ENCODE measurements around the gene DCAF7.

The DCAF7 gene

DNA sequence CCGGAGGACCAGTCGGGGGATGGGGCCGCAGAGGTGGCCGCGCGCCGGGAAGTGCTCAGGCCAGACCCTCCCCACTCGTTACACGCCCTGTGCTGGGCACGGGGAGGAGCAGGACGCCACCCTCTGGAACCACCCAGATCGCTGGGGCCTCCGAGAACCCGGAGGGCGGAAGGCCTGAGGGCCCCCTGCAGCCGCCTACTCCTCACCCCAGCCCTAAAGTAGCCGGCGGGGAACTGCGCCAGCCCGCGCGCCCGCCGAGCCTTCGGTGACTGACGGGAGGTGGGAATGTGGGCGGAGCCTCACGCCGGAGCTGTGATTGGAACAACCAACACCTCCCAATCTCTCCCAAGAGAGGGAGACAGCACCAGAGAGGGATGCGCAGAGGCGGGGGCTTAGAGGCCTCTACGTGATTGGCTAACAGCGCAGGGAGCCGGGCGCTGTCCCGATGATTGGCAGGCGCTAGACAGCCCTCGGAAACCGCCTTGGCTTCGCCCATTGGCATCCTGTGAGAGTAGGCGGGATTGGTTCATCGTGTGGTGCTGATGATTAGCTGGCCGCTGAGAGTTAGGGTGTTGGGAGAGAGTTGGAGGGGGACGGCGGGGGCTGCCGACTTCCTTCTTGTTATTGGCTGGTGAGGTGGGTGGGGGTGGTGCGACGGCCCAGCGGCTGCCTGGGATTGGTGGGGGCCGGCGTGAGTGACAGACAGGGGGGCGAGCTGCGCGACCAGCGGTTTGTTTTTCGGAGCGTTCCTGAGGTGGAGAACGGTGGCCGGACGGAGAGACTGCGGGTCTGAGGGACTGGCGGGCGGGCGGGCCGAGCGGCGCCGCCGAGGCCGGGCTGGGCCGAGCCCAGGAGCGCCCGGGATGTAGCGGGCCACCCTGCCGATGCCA is 71.7 kb downstream of the DCAF7 start, which contains the start of gene MAP3K3:
TSS of gene MAP3K3 (plus strand) at position 734 of the 890 bp plus-strand sequence. CDS start 343 bp downstream, outside the sequence.
- peak within 1 kb of the TSS; percentile 83 to 100 for H3K27ac ChIP-seq
- TF ChIP-seq, protein P1, sequence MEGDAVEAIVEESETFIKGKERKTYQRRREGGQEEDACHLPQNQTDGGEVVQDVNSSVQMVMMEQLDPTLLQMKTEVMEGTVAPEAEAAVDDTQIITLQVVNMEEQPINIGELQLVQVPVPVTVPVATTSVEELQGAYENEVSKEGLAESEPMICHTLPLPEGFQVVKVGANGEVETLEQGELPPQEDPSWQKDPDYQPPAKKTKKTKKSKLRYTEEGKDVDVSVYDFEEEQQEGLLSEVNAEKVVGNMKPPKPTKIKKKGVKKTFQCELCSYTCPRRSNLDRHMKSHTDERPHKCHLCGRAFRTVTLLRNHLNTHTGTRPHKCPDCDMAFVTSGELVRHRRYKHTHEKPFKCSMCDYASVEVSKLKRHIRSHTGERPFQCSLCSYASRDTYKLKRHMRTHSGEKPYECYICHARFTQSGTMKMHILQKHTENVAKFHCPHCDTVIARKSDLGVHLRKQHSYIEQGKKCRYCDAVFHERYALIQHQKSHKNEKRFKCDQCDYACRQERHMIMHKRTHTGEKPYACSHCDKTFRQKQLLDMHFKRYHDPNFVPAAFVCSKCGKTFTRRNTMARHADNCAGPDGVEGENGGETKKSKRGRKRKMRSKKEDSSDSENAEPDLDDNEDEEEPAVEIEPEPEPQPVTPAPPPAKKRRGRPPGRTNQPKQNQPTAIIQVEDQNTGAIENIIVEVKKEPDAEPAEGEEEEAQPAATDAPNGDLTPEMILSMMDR (IDR thresholded peaks at IDR 0.05), result no peak
- peak; percentile 100 for DNase-seq (ENCODE audit: low spot score)
- peak within 1 kb of the TSS; percentile 97 for H3K4me3 ChIP-seq

DNA sequence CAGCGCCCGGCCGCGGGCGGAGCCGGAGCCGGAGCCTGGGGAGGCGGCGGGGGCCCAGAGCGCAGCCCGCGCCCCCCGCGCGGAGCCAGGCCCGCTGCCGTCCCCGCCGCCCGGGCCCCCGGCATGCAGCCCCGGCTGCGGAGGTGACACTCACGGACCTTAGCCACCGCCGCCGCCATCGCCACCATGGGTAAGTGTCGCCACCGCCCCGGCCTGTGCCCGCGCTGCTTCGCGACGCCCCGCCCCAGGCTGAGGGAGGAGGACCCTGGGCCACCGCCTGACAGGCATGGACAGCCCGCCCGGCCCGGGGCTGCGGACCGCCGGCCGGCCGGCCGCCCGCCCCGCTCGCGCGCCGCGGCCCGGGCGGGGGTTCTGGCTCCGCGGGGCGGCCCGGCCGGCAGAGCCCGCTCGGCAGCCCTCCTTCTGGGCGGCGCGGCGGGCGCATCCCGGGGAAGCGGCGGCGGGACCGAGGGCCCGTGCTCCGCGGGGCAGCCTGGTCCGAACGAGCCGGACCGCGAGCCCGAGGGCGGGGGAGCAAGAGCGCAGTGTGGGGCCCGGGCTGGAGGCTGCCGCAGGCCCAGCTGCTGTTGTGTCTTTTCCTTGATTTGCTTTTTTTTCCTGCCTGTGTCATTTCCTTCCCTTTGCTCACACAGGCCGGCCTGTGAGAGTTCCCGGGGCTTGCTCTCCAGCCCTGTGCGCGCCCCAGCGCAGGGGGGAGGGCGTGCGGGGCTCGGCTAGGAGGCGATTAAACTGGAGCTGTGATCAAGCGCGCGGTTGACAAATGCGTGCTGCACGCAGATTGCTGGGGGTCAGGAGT is 72.5 kb downstream of the DCAF7 start:
- peak overlapping the region; percentile 97 for H3K4me3 ChIP-seq
- DNase-seq (ENCODE audit: low spot score), result peak; percentile 83
- TF ChIP-seq, protein P1 (IDR thresholded peaks at IDR 0.05), result no peak
- H3K27ac ChIP-seq, result peak overlapping the region; percentile 83 to 100

DNA sequence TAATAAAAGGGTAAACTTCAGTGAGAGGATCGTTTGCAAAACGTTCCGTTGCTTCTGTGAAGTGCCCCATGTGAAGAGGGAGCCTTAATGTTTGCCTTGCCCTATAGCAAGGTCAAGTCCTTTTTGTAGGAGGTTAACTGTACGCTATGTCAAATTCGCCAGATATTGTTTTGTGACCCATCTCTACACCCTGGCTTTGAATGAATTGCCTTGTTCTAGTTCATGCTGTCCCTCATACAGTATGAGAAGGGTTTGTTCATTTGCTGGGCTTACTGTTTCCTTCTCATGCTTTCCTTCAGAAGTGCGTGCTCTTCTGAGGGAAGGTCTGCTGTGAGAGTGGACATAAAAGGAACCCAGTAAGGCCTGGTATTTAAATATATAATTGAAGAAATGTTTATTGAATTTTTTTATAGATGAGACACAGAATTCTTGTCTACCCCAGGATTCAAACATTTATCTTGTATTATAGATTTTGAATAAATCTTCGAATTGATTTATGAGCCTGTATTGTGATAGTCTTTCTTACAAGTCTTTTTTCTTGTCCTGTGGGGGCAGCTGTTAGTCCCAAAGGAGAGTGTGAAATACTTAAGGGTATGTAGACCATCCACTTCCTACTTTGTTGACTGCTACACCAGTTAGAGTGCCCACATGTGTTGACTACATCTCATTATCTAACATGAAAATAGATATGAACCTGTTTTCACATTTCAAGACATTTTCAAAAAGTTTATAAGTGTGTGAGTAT is 73.7 kb downstream of the DCAF7 start:
- no peak overlapping the region for H3K27ac ChIP-seq
- H3K4me3 ChIP-seq, result peak overlapping the region; percentile 97
- TF ChIP-seq, protein P1 (IDR thresholded peaks at IDR 0.05), result no peak
- DNase-seq (ENCODE audit: low spot score), result no peak

DNA sequence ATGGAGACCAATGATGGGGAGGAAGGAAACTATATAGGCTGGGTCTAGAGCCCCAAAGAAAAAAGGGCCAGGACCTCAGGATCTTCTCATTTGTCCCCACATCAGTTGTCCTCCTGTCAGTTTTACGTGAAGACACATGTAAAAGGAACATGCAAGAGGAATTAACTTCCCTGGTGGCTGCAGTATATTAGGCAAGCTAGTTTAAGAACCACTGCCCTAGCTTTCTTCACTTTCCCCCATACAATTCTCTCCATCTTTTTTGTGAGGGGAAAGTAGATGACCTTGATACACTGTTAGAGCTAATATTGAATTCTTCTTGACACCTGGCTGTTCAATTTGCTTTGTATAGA is 74.2 kb downstream of the DCAF7 start:
- Histone ChIP-seq H3K27ac (no peak overlapping the region), H3K4me3 (no peak overlapping the region)
- no peak for DNase-seq (ENCODE audit: low spot score)
- TF ChIP-seq, protein P1 (IDR thresholded peaks at IDR 0.05), result no peak

- no peak overlapping the region for H3K27ac ChIP-seq
- TF ChIP-seq, protein P1 (IDR thresholded peaks at IDR 0.05), result no peak
- no peak for DNase-seq (ENCODE audit: low spot score)
- no peak overlapping the region for H3K4me3 ChIP-seq
Measured at GRCh38 chr17:63626551-63627180, 76.4 kb downstream of the DCAF7 start.

DNA sequence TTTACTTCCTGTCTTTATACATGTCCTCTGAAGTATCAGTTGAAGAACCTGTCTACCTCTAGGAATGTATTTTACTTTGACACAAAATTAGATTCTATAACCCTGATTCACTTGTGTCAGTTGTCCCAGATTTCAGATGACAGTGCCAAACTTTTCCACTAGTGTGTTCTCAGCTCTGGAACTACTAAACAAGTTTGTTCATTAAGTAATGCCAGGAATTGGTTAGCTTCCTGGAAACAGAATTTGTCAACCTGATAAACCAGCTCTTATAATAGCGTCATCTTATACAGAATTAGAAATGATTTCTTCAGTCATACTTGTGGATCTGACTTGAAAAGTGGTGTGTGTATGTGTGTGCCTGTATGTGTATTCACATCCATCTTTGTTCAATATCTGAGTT is 79.3 kb downstream of the DCAF7 start:
- Histone ChIP-seq H3K4me3 (no peak overlapping the region), H3K27ac (no peak overlapping the region)
- DNase-seq (ENCODE audit: low spot score), result no peak
- TF ChIP-seq, protein P1 (IDR thresholded peaks at IDR 0.05), result no peak

Measured in coronary artery (tissue), 2 donors.